Cortex of kidney (tissue), 1 donor: Measurements from ENCODE around the gene IFITM5.
"Not testable (repeated sequence)": the region's sequence is repeated elsewhere in the genome, so short reads cannot be mapped to it uniquely, and the experiment has no call there.

Source experiments
- DNase-seq: peaks from one replicate; lab custom pipeline; 2025; lab: John Stamatoyannopoulos, UW

IFITM5 gene

DNA sequence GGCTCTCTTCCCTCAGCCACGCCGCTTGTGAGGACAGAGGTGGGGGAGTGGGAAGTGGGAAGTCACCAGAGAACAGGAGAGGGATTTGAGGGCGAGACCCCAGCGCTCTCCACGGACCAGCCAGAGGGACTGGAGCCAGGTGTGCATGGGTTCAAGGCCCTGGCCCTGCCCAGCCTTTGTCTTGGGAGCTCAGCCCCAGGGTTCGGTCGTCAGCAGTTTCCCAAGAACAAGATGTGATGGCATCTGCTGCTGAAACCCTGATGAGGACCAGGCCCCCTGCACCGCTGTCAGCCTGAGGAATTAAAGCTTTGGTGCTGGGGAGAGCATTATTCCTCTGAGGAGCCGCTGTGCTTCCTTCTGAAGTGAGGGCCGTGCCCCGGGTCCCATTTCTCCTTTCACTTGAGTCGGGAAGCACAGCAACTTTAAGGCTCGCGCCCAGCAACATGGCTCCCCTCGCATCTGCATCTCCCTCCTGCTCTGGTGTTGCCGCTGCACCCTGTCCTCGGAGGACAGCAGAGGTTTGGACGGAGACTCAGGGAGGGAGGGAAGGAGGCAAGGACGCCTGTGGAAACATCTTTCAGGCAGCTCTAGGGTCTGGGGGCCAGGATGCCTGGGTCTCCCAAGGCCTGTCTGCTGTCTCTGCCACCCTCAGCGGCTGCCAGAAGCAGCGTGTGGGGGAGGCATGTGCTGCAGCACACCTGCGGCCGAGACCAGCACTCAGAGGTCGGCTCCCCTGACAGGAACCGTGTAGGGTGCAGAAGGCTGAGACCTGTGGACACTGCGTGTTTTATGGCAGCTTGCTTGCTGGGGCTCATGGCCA, 3.8 kb downstream of the IFITM5 start:
- no peak for DNase-seq

GRCh38 chr11:294780-295179, 4.5 kb downstream of the IFITM5 start:
- DNase-seq = no peak

DNA sequence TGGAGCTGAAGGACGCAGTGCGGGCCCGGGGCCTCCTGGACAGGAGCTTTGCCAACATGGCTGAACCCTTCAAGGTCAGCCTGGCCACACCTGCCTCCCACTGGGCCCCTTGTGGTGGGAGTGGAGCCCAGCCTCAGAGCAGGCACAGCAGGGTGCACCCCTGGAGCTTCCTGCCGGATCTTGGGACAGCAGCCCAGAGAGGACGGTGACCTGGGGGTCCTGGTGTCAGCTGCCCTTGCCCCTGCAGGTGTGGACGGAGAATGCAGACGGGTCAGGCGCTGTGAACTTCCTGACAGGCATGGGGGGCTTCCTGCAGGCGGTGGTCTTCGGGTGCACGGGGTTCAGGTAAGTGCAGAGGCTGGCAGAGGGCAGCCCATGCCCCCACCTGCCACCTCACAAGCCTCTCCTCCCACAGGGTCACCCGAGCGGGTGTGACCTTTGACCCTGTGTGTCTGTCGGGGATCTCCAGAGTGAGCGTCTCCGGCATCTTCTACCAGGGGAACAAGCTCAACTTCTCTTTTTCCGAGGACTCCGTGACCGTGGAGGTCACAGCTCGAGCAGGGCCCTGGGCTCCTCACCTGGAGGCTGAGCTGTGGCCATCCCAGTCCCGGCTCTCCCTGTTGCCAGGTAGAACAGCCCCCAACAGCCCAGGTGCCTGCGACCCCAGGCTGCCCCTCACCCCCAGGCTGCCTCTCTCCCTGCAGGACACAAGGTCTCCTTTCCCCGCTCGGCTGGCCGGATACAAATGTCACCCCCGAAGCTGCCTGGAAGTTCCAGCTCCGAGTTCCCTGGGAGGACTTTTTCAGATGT, 5.3 kb downstream of the IFITM5 start:
- no peak for DNase-seq

DNA sequence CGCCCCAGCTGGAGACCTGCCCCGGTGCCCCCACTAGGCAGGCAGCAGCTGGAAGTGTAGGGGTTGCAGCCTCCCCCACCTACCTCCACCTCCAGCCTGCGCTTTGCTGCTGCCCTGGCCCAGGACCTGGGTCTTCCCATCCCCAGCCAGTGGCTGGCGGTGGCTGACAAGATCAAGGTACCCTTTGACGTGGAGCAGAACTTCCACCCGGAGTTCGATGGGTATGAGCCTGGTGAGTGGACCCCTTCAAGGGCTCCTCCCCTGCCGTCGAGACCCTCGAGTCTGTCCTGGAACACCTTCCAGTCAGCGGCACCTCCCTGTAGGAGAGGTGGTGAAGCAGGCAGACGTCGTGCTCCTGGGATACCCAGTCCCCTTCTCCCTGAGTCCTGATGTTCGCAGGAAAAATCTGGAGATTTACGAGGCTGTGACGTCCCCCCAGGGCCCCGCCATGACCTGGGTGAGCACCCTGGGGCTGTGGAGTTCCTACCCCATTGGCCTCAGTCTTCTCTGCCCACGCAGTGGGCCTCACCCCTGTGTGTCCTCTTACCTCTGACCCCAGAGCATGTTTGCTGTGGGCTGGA, 6.0 kb downstream of the IFITM5 start:
- DNase-seq = no peak

- DNase-seq = no peak
These were observed 6.9 kb downstream of the IFITM5 start for GRCh38 chr11:292211-293121.

GRCh38 chr11:291281-292210, 7.8 kb downstream of the IFITM5 start:
- no peak for DNase-seq

- DNase-seq = no peak
These were observed 8.6 kb downstream of the IFITM5 start for GRCh38 chr11:290621-291231.

GRCh38 chr11:289712-290620, 9.4 kb downstream of the IFITM5 start:
- DNase-seq = no peak

GRCh38 chr11:289398-289711, 10.0 kb downstream of the IFITM5 start:
- DNase-seq = no peak

DNA sequence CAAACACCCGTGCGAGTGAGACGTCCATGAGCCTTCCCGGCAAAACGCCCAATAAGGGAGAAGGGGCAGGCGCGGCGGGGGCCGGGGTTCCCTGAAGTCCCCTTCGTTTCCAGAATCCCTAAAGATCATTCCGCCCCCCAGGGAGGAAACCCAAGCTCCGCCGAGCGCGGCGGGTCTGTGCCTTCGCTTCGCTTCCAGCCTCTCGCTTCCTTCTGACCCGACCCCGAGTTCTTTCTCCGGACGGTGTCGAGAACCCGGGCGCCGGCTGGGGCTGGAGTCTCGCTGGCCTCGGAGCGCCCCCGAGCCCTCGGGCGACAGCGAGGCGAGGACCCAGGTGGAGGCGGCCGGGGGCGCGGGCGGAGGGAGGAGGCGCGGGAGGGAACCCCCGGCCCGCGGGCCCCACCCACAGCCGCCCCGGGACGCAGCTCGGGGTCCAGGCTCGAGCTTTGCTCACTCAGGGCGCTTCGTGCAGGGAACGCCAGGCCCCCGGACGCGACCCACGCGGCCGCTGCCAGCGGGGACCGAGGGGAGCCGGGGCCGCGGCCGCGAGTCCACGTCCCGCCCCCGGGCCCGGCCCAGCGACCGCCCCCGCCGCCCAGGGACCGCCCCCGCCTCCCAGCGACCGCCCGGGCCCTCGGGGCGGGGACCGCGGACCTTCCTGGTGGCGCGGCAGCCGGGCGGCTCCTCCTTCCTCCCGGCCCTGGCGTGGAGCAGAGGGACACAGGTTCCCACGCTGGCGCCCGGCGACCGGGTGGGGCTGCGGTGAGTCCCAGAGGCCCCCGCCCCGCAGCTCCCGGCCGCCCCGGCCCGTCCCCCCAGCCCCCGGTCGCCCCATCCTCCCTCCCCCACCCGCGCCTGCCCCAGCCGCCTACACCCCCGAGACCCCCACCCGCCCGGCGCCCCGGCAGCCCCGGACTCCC, 10.6 kb downstream of the IFITM5 start, which contains the start of gene PGGHG:
PGGHG (plus strand) TSS at position 649 of the 920 bp plus-strand sequence. CDS start 691 bp downstream, outside the sequence.
- DNase-seq = no peak

DNA sequence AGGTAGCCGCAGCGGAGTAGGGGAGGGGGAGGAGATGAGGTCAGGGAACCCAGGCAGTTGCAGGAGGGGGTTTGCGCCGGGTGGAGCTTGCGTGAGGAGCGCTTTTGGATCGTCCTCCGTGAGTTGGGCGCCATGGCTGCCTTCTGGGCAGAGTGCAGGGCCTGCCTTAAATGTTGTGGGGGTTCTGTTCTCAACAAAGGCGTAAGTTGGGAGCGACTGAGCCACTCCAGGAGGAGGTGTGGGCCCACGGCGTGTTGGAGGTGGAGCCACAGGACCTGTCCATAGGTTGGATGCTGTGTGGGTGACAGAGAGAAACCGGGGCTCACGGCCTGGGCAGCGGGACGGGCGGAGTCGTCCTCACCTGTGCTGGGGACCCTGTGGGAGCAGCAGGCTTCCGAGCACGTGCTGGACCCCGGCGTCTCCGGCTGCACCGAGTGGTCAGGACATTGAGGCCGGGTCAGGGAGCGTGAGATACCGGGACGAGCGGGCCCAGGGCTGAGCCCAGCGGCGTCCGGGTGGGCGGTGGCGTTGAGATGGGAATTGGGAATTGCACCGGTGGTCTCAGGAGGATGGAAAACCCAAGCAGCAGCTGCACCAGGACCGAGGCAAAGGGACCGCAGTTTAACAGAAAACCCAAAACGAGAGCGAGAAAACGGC, 11.4 kb downstream of the IFITM5 start:
- DNase-seq = no peak

- DNase-seq = not testable (repeated sequence)
These were observed 12.1 kb downstream of the IFITM5 start for GRCh38 chr11:286977-287820.

- DNase-seq = no peak
These were observed 13.5 kb downstream of the IFITM5 start for GRCh38 chr11:285894-286220.

DNA sequence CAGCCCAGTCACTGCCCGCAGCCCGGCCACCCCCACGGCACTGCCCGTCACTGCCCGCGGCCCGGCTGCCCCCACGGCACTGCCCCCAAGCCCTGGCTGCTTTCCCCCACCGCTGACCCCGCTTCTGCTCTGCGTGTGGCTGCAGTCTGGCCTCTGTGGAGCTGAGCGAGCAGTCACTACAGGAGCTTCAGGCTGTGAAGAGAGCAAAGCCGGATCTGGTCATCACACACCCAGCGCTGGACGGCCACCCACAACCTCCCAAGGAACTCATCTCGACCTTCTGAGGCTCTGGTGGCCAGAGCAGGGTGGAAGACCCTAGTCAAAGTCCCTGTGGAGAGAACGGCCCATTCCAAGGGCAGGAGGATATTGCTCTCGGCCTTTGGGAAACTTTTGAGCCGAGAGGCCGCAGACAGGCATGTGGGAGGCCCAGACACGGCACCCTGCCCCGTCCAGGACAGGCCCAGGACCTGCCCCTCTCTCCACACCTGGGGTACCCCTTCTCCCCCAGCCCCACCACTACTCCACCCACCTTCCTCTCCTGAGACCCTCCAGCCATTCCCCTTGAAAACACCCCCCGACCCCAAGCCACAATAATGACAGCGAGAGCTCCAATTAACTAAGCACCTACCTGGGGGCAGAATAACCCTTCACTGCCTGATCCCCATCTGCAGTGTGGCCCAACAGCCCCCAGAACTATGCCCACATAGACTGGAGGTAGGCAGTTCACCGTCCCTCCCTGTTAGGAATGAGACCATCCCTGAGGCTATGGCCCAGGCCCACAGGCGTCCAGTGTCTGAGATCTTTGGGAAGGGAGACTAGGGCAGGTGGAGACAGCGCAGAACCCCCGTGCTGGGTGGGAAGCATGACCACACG, 14.1 kb downstream of the IFITM5 start:
- DNase-seq = no peak

GRCh38 chr11:284105-285020, 15.0 kb downstream of the IFITM5 start:
- DNase-seq = no peak
